Vagina (tissue), 2 donors: ENCODE data around the gene CCNJ. TPM values are rescaled to one million over a fixed set of nuclear protein-coding genes. Genes with fewer than 3 reads are reported as not detected.
A peak's percentile ranks its signal among the peaks of the same experiment; 100 is the strongest.

ENCODE experiments used
- DNase-seq, 2 donors: peaks; one replicate each; pipeline ENCODE4 v3.0.0-alpha.2; 2017; ENCODE audit errors: extremely low spot score in 2 of 2
- H3K27ac ChIP-seq: fragments of 200-600 bp; sonication (generic); one replicate; pipeline ENCODE4 v1.5.1; 2019
- H3K27me3 ChIP-seq: fragments of 200-600 bp; sonication (generic); one replicate; pipeline ENCODE4 v1.5.1; 2019
- H3K36me3 ChIP-seq, 2 donors: fragments of 200-600 bp; sonication (generic); one replicate each; pipeline ENCODE4 v1.5.1; 2017 to 2019
- H3K4me1 ChIP-seq: fragments of 200-600 bp; sonication (generic); one replicate; pipeline ENCODE4 v1.5.1; 2019
- H3K4me3 ChIP-seq, 2 donors: fragments of 200-600 bp; sonication (generic); 1 replicate in 1 of 2; 2 replicates in 1 of 2; pipeline ENCODE4 v1.5.1; 2016 to 2019
- H3K9me3 ChIP-seq: fragments of 200-600 bp; sonication (generic); one replicate; pipeline ENCODE4 v1.5.1; 2019
- POLR2A ChIP-seq, 2 donors: fragments of 450-650 bp; IDR thresholded peaks; one replicate each; pipeline ENCODE4 v1.6.1; 2017; ENCODE audit warnings: antibody characterized with exemption in 2 of 2, mild to moderate bottlenecking in 2 of 2, moderate library complexity in 2 of 2
- POLR2AphosphoS5 ChIP-seq, 2 donors: sonication (generic); formaldehyde crosslinking; IDR thresholded peaks; one replicate each; pipeline ENCODE4 v1.9.0; 2017; ENCODE audit warnings: antibody characterized with exemption in 2 of 2, mild to moderate bottlenecking in 2 of 2, low read depth in 1 of 2; ENCODE audit not compliant: insufficient read depth in 1 of 2
- intact Hi-C: fragments of 100-400 bp; cut with DNase I; formaldehyde crosslinking; loops from one replicate; pipeline ENCODE4 v1.15.1; 2023
- microRNA-seq: library from miRNA; unstranded; fragments of <30 nt; microRNA quantifications from one replicate; pipeline ENCODE4, GENCODE V29; 2017; ENCODE audit warnings: borderline number of aligned reads, borderline replicate concordance
- small RNA-seq: library from RNA; depleted of rRNA; stranded (forward); fragments of <200 nt; gene quantifications from one replicate; pipeline ENCODE3, GENCODE V24; 2016
- total RNA-seq: library from RNA; depleted of rRNA; stranded (reverse); fragments of >200 nt; gene quantifications from one replicate; pipeline ENCODE4 v1.2.3, GENCODE V29; 2016
- TF ChIP-seq, protein P1 (sequence below), 3 experiments: fragments of 450-650 bp in 2 of 3; fragments of 200-600 bp in 1 of 3; sonication (generic) in 1 of 3; IDR thresholded peaks; one replicate each; pipeline ENCODE4 v1.5.1; 2017 to 2019; ENCODE audit warnings: antibody characterized with exemption in 3 of 3, mild to moderate bottlenecking in 2 of 3, moderate library complexity in 2 of 3

CCNJ gene
- total RNA-seq, 1 donor from 2014 or later = 6.9 TPM

DNA sequence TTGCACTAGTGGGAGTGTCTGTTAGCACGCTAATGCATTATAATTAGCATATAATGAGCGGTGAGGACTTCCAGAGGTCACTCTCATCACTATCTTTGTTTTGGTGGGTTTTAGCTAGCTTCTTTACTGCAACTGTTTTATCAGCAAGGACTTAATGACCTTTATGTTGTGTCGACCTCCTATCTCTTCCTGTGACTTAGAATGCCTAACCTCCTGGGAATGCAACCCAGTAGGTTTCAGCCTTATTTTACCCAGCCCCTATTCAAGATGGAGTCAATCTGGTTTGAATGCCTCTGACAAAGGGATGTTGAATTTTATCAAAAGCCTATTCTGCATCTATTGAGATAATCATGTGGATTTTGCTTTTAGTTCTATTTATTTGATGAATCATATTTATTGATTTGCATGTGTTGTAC is 64.2 kb downstream of the CCNJ start:
- Histone ChIP-seq H3K27me3 (no peaks in the 10 kb centered on the region), H3K4me1 (no peaks in the 10 kb centered on the region), H3K36me3 (no peaks in the 10 kb centered on the region), H3K27ac (no peak overlapping the region), H3K4me3 (no peak overlapping the region), H3K9me3 (no peaks in the 10 kb centered on the region)
- no peak for TF ChIP-seq POLR2A (IDR thresholded peaks at IDR 0.05)
- TF ChIP-seq, protein P1, sequence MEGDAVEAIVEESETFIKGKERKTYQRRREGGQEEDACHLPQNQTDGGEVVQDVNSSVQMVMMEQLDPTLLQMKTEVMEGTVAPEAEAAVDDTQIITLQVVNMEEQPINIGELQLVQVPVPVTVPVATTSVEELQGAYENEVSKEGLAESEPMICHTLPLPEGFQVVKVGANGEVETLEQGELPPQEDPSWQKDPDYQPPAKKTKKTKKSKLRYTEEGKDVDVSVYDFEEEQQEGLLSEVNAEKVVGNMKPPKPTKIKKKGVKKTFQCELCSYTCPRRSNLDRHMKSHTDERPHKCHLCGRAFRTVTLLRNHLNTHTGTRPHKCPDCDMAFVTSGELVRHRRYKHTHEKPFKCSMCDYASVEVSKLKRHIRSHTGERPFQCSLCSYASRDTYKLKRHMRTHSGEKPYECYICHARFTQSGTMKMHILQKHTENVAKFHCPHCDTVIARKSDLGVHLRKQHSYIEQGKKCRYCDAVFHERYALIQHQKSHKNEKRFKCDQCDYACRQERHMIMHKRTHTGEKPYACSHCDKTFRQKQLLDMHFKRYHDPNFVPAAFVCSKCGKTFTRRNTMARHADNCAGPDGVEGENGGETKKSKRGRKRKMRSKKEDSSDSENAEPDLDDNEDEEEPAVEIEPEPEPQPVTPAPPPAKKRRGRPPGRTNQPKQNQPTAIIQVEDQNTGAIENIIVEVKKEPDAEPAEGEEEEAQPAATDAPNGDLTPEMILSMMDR (IDR thresholded peaks at IDR 0.05) = no peak
- no peak for TF ChIP-seq POLR2AphosphoS5 (IDR thresholded peaks at IDR 0.05; ENCODE audit: insufficient read depth in 1 of 2, low read depth in 1 of 2)
- no peak for DNase-seq
- intact Hi-C loops = no loop called here

Small RNAs within 50 kb of the gene (microRNA-seq; reads per million reads assigned to microRNA genes)
- 5.3 reads per million, percentile 5 among the genes with 10 or more reads in this experiment for gene MIR3157

Small RNAs within 50 kb of the gene (small RNA-seq; reads per million reads assigned to genes)
- gene MIR3157 = not detected

Other genes starting within 250 kb of the CCNJ start
- gene CC2D2B, start 135.6 kb upstream of the CCNJ start, total RNA-seq = 2.5 TPM
- gene ZNF518A, start 86.7 kb downstream of the CCNJ start, total RNA-seq = 12.5 TPM
- 8.8 TPM for gene BLNK, start 228.0 kb downstream of the CCNJ start, total RNA-seq